Middle frontal gyrus (tissue), 1 donor: ENCODE data around the gene PPP1R14C.
"Not testable (repeated sequence)": the region's sequence is repeated elsewhere in the genome, so short reads cannot be mapped to it uniquely, and the experiment has no call there.

Source experiments
- DNase-seq: peaks from one replicate; pipeline ENCODE4 v3.0.0-alpha.2; 2015; ENCODE audit warnings: low spot score; ENCODE audit errors: extremely low spot score

Gene PPP1R14C

DNA sequence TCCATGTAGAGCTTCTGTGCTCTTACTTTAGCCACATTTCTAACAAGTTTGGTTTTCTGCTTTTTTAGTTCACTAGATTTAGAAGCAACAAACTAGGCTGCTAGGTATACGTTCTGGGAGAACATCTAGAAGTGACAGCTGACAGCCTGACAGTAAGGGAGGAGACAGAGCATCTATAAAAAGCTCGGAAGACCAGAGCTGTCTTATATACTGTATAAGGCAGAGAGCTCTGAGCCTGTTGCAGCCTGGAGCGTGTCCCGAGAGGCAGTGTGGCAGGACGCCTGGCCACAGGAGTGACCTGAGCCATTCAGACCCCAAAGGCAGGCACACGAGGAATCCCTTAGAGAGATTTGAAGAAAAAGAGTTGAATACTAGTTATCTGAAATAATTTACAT lies 24.6 kb downstream of the PPP1R14C start:
- DNase-seq, result no peak

DNA sequence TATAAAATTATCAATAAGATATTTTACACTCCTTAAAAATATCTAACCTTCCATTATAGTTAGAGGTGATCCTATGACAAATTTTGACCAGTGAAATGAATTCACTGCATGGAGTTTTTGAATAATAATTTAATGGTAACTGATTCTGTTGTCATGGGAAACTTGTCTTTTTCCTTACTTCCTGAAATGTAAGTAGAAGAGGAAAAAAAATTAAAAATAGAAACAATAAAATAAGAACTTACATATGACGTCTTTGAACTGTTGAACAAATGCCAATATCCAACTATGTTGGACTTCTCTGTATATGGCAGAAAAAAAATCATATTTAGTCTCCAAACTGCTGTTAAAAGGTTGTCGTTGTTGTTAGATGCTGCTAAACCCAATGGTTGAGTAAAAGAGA lies 26.3 kb downstream of the PPP1R14C start:
- no peak for DNase-seq

DNA sequence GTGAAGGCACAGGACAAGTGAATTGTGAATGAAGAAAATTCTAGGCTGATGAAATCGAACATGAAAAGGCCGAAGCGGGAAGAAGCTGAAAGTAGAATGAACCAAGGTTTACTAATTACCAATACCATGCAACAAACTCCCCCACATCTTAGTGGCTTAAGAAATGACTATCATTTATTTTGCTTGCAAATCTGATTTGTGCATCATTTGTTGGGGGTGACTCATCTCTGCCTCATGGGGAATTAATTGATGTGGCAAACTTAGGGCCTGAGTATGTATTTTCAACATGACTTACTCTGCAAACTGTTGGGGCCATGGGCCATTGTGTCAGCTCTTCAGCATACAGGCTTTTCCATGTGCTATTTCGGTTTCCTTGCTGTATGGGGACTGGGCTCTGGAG lies 26.8 kb downstream of the PPP1R14C start:
- no peak for DNase-seq

DNA sequence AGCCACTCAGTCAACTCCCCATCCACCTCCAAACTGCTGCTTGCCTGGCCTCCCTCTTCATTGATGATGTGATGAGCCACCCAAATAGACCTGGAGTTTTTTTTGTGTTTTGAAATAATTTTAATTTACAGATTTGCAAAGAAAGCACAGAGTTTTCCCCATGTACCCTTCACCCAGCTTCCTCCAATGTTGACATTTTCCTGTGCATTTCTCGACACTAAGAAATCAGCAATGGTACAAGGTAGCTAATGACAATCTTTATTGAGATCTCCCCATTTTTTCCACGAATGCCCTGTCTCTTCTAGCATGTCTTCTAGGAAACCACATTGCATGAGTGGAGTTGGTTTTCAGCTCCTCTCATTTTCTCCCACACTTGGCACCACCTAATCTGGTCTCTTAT lies 30.1 kb downstream of the PPP1R14C start:
- no peak for DNase-seq

DNA sequence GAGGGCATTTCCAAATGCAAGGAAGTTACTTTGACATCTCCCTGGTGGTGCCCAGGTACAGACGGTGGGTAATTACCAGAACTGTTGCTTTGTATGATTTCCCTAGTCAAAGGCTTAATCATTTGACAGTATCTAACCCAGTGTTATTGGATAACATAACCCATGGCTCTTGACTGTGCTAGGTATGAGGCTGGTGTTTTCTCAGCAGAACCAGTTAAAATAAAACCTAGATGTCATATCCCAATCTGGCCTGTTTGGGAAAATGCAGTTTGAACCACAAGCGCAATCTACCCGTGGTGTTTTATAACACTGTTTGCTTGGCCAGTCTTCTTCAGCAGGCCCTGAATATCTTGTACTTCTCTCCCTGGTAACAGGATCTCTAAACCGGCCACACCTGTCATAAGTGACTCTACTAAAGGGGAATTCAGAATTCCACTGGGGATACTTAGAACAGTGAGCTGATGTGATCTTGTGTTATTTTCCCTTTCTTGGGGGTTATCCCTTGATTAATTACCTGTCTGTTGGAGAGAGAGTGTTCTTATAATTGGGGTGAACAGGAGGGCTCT lies 32.8 kb downstream of the PPP1R14C start:
- DNase-seq, result no peak

DNA sequence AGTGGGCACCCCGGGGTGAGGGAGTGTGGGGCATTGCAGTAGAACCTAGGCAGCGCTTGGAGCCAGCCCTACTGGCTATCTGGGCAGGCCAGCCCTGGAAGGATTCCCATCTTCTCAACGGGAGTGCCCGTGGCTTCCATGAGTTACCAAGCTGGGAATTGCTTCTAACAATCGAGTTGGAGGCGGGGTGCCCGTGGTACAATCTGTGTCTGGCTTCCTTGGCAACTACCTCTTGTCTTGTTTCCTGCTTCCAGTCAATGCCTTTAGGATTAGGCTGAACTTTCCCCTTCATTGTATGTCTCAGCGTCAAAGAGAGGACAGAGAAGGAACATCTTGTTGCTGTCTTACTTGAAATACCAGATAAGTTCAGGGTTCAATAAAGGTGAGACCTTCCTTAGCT lies 33.3 kb downstream of the PPP1R14C start:
- no peak for DNase-seq

DNA sequence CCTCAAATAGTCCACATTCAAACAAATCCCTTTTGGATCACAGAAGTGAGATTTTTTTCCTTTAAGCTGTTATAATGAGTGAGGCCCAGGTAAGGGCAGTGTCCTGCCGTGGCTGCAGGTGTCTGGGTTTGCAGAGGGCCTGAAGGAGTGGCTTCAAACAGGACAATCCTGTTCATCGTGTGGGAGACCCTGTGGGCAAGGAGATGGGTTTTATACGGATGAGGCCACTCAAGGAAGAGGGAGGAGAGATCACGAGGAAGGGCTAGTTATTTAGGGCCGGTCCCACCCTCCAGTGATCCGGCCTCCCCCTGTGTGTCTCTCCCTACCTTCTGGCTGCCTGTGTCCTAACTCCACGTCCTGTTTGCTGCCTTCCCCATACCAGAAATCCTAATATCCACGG lies 33.8 kb downstream of the PPP1R14C start:
- no peak for DNase-seq

DNA sequence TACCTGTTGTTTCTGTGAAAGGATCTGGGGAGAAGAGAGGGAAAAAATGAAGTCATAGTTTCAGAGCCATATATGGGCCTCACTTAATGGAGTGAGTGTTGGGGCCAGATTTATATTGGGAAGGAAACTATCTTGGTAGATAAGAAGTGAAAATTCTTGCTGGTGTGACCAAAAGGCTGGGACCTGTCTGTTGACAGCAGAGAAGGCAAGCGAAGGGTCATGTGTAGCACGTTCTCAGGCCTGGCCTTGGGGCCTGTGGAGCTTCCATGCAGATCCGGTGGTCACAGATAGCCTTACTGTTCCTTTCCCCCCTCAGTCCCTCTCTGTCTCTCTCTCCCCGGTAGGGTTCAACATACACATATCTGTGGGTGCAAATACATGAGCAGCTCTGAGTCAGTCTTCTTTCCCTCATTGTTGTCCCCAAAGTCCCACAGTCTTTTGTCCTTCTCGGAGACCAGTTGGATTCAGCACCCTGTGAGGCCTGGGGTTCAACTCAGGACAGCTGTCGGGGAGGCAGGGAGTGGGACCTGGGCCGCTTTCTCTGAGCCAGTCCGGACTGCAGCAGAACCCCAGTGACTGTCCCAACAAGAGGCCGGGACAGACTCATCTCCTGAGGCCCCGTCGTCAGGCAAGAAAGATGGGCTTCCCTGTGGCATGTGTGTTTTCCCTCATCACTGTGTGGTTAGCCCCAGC lies 34.6 kb downstream of the PPP1R14C start:
- no peak for DNase-seq

DNA sequence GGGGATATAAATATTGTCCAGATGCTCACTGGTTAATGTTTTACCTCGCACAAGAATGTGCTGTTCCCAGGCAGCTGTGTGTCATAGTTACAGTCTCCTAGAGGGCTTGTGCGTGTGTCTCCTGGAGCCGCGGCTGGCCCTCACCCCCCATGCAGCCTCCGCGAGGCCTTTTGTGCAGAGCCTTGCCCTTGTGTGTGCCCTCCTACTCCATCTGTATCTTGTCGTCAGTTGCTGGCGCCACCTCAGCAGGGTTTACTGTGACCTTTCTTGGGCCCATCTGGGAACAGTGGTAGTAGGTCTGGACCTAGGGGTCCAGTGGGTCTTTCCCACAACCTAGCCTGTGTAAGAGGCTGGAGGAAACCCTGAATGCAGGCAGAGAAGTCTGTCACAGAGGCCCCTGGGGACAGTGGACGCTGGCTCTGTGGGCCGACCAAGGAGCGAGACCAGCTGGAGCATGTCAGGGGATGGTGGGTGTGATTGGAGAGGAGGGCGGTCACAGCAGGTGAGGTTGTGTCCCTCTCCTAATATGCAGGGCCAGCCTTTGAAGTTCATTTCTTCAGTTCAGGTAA lies 35.2 kb downstream of the PPP1R14C start:
- DNase-seq, result no peak

DNA sequence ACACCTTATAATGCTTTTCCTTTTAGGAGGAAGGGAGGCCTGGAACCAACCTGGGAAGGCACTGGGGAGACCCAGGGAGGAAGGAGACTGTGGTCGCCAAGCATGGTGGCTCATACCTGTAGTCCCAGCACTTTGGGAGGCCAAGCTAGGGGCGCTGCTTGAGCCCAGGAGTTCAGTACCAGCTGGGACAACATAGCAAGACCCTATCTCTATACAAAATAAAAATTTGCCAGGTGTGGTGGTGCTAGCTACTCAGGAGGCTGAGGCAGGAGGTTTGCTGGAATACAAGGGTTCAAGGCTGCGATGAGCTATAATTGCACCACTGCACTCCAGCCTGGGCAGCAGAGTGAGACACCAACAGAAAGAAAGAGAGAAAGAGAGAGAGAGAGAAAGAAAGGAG lies 36.2 kb downstream of the PPP1R14C start:
- DNase-seq, result no peak

DNA sequence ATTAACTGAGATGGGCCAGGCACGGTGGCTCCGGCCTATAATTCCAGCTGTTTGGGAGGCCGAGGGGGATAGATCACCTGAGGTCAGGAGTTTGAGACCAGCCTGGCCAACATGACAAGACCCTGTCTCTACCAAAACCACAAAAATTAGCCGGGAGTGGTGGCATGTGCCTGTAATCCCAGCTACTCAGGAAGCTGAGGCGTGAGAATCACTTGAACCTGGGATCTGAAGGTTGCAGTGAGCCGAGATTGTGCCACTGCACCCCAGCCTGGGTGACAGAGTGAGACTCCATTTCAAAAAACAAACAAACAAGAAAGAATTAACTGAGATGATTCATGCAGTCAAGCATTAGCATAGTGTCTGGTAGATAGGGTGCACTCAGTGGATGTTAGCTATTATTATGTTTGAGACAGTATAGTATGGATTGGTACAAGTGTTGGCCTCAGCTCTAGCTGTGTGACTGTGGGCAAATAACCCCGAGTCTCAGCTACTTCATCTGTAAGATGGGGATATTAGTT lies 37.1 kb downstream of the PPP1R14C start:
- not testable (repeated sequence) for DNase-seq

DNA sequence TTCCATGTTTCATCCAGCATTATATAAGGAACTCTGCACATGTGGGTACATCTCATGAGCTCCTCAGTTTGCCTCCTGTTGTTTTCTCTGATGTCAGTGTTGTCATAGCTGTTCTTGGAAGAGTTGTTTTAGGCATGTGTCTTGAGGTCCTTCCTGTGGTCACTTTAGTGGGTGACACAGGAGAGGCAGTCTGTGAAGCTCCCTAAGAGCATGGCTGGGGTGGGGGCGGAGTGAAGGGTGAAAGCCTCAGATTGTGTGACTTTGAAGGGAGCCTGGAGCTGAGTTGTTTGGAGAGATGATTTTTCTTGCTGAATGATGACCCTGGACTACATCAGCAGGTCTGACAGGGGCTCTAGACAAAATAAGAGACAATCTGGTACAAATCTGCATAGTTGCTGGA lies 37.7 kb downstream of the PPP1R14C start:
- DNase-seq, result no peak

DNA sequence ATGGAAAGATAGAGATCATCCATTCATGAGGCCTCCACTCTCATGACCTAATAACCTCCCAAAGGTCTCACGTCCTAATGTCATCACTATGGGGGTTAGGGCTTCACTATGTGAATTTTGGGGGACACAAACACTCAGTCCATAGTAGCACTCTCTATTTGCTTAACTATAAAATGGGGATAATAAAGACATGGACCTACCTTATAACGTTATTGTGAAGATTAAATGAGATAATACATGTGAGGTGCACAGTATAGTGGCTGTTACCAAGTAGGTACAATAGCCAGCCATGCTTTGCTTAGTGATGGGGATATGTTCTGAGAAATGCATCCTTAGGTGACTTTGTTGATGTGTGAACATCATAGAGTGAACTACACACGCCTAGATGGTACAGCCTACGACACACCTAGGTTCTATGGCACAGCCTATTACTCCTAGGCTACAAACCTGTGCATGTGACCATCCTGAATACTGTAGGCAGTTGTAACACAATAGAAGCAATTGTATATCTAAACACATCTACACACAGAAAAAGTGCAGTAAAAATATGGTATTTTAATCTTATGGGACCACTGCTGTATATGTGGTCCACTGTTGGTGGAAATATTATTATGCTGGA lies 39.7 kb downstream of the PPP1R14C start:
- DNase-seq, result no peak

DNA sequence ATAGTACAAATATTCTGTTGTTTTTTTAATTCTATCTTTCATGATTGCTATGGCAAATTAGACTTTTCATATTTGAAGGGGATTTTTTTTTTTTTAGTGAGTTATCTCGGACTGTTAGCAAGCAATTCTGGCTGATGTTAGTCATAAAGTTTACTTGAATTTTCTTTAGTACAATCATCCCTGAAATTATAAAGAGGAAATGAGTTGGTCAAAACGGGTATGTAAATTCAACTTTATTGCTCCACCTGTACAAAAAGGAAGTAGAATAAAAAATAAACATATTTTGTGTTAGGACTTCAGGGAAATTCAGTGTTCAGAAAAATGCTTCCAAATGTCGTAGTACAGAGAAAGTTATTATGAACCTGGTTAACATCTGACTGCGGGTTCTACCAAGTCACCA lies 40.3 kb downstream of the PPP1R14C start:
- DNase-seq, result no peak

DNA sequence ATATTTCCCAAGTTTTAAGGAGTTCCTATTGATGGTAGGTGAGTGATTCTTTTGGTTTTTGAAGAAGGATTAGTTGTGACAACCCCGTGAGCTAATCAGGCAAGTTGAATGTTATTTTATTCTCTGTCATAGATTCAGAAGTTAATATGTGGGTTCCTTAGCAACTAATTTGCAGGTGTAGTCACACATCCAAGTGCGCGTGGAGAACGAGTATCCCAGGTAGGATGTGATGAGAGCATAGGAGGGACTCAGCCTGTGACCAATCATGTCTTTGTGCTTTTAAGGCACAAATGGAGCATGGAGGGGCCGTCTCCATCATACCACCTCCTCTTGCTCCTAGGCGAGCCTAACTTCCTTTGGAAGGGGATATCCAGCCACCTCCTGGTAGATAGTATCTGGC lies 41.1 kb downstream of the PPP1R14C start:
- no peak for DNase-seq

DNA sequence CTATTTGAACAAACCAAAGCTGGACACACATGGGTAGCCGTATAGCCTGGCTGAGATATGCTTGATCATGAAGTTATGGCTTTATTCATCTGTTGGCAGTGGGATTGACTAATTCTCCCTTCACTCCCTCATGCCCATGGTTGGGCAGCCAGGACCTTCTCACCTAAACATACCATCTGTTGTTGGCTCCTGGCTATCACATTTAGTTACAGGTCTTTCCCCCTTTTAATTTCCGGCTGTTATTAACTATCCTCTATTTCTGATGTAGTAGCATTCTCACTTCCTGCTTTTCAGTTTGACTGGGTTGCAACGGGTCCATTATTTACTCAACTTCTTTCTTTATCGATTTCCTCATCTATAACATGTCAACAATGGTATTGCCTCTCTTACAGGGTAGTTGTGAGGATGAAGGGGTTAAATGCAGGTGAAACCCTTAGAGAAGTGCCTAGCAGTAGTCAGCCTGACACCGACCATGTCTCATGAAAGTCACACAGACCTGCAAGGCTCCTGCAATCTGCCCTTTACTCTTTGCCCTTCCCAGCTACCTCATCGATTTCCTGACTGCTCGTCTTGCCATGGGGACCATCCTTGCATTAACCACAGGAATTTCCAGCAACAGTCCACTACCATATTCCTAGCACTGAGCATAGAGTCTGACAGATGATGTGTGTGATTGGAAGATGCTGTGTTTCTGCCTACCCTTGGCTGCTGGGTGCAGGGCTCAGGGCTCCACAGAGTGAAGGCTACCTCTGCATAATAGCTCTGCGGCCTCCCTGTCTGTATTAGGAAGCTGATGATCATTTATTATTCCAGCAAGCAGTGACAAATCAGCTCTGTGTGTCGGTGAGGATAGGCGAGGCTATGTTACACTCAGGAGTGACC lies 42.2 kb downstream of the PPP1R14C start:
- no peak for DNase-seq

DNA sequence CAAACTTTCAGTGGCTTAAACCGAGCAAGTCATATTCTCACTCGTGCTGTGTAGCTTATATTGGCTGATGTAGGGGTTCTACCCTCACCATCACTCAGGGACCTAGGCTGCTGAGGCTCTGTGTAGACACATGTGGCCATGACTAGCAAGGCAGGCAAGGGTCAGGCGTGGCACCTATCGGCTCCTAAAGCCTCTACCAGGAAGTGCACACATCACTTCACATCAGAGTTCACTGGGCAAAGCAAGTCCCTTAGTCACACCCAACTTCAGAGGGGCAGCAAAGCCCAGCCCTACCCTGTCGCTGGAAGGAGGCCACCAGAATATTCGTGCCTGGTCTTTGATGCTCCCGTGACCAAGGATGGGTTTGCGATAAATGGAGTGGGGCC lies 42.9 kb downstream of the PPP1R14C start:
- no peak for DNase-seq

DNA sequence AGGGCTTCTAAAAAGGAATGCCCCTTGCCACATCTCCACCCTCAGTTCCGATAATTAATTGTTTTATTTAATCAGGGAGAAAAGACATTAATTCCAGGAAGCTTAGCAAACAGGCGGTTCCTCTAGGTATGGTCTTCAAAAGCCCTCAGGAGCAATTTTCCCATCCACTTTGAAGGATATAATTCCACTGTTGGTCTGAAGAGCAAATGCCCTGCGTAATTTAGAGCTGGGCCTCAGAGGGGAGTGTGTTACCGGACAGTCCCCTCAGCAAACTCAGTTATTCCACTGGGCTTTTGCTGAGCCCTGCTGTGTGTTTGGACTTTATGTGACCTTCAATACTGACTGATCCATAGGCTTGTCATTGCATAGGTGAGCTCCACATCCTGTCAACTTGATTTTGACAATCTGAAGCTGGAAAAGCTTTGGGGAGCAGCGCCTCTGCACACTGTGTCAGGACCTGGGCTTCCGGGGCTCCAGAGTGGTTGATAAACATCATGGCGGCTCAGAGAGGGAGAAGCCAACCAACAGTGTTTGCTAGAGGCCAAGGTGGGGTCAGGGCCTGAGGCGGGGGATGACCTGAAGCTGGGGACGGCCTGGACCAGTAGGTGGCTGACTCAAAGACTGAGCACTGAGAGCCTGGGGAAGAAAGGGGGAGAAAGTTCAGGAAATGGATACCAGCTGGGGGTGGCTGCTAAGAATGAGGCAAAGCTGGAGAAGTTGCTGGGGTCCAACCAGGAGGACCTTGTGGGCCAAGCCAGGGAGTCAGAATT lies 43.5 kb downstream of the PPP1R14C start:
- DNase-seq, result no peak

DNA sequence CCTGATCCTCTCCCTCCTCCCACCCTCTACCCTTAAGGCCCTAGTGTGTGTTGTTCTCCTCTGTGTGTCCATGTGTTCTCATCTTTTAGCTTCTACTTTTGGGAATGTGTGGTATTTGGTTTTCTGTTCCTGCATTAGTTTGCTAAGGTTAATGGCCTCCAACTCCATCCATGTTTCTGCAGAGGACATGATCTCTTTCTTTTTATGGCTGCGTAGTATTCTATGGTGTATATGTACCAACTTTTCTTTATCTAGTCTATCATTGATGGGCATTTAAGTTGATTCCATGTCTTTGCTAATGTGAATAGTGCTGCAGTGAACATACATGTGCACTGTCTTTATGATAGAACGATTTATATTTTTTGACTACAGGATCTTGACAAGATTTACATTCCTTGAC lies 44.6 kb downstream of the PPP1R14C start:
- DNase-seq, result not testable (repeated sequence)

DNA sequence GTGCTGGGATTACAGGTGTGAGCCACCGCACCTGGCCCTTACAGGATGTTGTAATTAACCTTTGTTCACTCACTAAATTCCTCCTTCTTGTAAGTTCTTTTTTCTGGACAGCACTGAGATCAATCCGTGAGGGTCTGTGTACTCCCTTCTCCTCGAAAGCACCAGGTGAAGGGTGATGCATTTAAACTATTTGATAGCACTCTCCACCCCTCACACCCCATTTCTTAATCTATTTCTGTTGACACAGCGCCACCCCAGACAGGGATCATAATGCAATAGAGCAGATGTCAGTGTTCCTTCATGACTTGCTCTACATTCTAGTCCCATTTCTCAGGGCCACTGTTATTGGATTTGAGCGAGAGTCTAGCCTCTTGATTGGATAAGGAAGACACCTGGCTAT lies 46.3 kb downstream of the PPP1R14C start:
- DNase-seq, result no peak

DNA sequence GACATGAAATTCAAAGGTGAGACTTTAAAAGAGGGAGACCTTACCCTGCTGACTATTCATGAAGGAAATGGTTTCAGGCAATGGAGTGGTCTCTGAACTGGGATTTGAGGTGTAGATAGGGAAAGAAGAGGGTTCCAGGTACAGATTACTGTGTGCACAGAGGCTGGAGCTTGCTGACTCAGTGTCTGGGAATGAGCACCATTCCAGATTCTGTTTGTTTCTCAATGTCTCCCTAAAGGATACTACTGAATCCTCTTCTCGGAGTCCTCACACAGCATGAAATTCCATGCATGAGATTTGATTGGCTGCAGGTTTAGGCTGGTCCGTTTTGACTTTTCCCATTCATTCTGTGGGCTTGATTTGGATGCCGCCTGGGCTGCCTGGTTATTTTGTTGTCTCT lies 49.0 kb downstream of the PPP1R14C start:
- DNase-seq, result no peak
